Endothelial cell of umbilical vein (primary cell): Measurements from ENCODE around the gene HOXD10.

Experiments used
- EZH2 ChIP-seq: IDR thresholded peaks from 2 replicates; pipeline ENCODE4 v1.6.1; 2012; ENCODE audit warnings: borderline replicate concordance, low read depth, mild to moderate bottlenecking, moderate library complexity, low read length, inconsistent platforms; ENCODE audit not compliant: severe bottlenecking
- JUN ChIP-seq: IDR thresholded peaks from 2 replicates; pipeline ENCODE4 v1.6.1; 2011; ENCODE audit warnings: borderline replicate concordance, low read depth; ENCODE audit not compliant: insufficient read length, insufficient read depth
- POLR2A ChIP-seq: IDR thresholded peaks from 2 replicates; pipeline ENCODE4 v1.6.1; 2012; ENCODE audit warnings: low read depth, mild to moderate bottlenecking, control low read depth, low read length
- TF ChIP-seq, protein P1 (sequence below), 2 donors: IDR thresholded peaks; 1 replicate in 1 of 2; 2 replicates in 1 of 2; pipeline ENCODE4 v1.5.1; 2011; ENCODE audit warnings: low read length in 2 of 2, mild to moderate bottlenecking in 2 of 2, moderate library complexity in 2 of 2, control low read depth in 1 of 2, inconsistent platforms in 1 of 2, low read depth in 1 of 2; ENCODE audit not compliant: insufficient read depth in 1 of 2; ENCODE audit errors: extremely low read depth in 1 of 2
- TF ChIP-seq, protein P2 (sequence below): IDR thresholded peaks from 2 replicates; pipeline ENCODE4 v1.6.1; 2011; ENCODE audit not compliant: insufficient read depth, insufficient read length

DNA sequence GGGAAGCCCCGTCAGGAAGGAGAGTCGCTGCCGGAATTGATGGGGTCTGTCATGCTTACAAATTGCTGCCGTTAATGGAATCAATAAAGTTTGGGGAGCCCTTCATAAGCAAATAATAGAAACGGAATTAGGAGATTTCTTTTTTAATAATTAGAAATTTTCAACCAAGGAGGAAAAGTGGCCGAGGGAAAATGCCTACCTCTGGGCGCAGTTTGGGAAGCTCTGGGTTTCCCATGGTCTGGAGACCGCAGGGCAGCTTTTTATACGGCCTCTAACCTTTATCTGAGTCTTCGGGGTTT lies 34.1 kb upstream of the HOXD10 start:
- TF ChIP-seq EZH2 (no peak), POLR2A (no peak), JUN (no peak)
- TF ChIP-seq, protein P1, sequence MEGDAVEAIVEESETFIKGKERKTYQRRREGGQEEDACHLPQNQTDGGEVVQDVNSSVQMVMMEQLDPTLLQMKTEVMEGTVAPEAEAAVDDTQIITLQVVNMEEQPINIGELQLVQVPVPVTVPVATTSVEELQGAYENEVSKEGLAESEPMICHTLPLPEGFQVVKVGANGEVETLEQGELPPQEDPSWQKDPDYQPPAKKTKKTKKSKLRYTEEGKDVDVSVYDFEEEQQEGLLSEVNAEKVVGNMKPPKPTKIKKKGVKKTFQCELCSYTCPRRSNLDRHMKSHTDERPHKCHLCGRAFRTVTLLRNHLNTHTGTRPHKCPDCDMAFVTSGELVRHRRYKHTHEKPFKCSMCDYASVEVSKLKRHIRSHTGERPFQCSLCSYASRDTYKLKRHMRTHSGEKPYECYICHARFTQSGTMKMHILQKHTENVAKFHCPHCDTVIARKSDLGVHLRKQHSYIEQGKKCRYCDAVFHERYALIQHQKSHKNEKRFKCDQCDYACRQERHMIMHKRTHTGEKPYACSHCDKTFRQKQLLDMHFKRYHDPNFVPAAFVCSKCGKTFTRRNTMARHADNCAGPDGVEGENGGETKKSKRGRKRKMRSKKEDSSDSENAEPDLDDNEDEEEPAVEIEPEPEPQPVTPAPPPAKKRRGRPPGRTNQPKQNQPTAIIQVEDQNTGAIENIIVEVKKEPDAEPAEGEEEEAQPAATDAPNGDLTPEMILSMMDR (IDR thresholded peaks at IDR 0.05; ENCODE audit: extremely low read depth in 1 of 2, insufficient read depth in 1 of 2, low read depth in 1 of 2, low read length in 2 of 2): no peak
- TF ChIP-seq, protein P2, sequence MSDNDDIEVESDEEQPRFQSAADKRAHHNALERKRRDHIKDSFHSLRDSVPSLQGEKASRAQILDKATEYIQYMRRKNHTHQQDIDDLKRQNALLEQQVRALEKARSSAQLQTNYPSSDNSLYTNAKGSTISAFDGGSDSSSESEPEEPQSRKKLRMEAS: no peak
